ENCODE data around the gene OR4C45.

GRCh38 chr11:50044647-50045046, 12.0 kb downstream of the OR4C45 start:
- TF ChIP-seq, protein P1, sequence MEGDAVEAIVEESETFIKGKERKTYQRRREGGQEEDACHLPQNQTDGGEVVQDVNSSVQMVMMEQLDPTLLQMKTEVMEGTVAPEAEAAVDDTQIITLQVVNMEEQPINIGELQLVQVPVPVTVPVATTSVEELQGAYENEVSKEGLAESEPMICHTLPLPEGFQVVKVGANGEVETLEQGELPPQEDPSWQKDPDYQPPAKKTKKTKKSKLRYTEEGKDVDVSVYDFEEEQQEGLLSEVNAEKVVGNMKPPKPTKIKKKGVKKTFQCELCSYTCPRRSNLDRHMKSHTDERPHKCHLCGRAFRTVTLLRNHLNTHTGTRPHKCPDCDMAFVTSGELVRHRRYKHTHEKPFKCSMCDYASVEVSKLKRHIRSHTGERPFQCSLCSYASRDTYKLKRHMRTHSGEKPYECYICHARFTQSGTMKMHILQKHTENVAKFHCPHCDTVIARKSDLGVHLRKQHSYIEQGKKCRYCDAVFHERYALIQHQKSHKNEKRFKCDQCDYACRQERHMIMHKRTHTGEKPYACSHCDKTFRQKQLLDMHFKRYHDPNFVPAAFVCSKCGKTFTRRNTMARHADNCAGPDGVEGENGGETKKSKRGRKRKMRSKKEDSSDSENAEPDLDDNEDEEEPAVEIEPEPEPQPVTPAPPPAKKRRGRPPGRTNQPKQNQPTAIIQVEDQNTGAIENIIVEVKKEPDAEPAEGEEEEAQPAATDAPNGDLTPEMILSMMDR (IDR thresholded peaks at IDR 0.05): no peak
- TF ChIP-seq SIN3A (IDR thresholded peaks at IDR 0.05; ENCODE audit: borderline replicate concordance, insufficient read depth, low read depth, low read length) (no peak), POLR2AphosphoS5 (IDR thresholded peaks at IDR 0.05; ENCODE audit: low read depth, low read length) (no peak)

All from Panc1 (cell line).